HuH-7.5 (cell line): Measurements from ENCODE around the gene SLC30A1.

Experiments
- DNase-seq: peaks from one replicate; pipeline ENCODE4 v3.0.0; 2011; ENCODE audit warnings: low spot score

The SLC30A1 gene

GRCh38 chr1:211522804-211523203 is 56.2 kb downstream of the SLC30A1 start:
- DNase-seq: no peak
